GM12878 (cell line): ENCODE measurements around the gene MEN1. TPM values are rescaled to one million over a fixed set of nuclear protein-coding genes. Genes with fewer than 3 reads are reported as not detected.

Experiments used
- CREB1 ChIP-seq: IDR thresholded peaks from 2 replicates; pipeline ENCODE4 v1.6.1; 2012; ENCODE audit warnings: low read depth, mild to moderate bottlenecking, inconsistent platforms
- EED ChIP-seq: sonication (generic); IDR thresholded peaks from 2 replicates; pipeline ENCODE4 v1.6.1; 2016; ENCODE audit warnings: antibody characterized with exemption, low read depth
- IKZF1 ChIP-seq: fragments of 450-650 bp; conservative IDR thresholded peaks from 2 replicates; pipeline ENCODE4 v1.6.1; 2017; ENCODE audit warnings: antibody characterized with exemption, mild to moderate bottlenecking
- polyA plus RNA-seq, 11 experiments: library from polyadenylated mRNA; depleted of rRNA in 4 of 11; unstranded in 6 of 11; stranded (reverse) in 5 of 11; fragments of >200 nt; fragmentation: Nextera tagmentation in 4 of 11; fragmentation: Illumina TruSeq in 1 of 11; extraction: Ambion mirVana in 4 of 11; extraction: Trizol in 1 of 11; gene quantifications; 1 replicate in 1 of 11; 2 replicates in 10 of 11; pipeline versions ENCODE4 v1.2.1 to v1.2.3, GENCODE V29; 2011 to 2016; ENCODE audit warnings: inconsistent platforms in 2 of 11, missing spikeins in 2 of 11, low read depth in 1 of 11
- total RNA-seq, 4 experiments: library from RNA; depleted of rRNA in 3 of 4; stranded (reverse); fragments of >200 nt in 3 of 4; fragmentation: Illumina TruSeq in 1 of 4; extraction: Trizol in 1 of 4; gene quantifications; 2 replicates each; pipeline versions ENCODE4 v1.2.1 to v1.2.3, GENCODE V29; 2013 to 2021
- TF ChIP-seq, protein P1 (sequence below): fragments of 450-650 bp; IDR thresholded peaks from 2 replicates; pipeline ENCODE4 v1.6.1; 2017; ENCODE audit warnings: low read depth, mild to moderate bottlenecking, moderate library complexity
- TF ChIP-seq, protein P2 (sequence below): fragments of 450-650 bp; IDR thresholded peaks from 2 replicates; pipeline ENCODE4 v1.6.1; 2016; ENCODE audit warnings: mild to moderate bottlenecking, moderate library complexity, borderline replicate concordance
- TF ChIP-seq, protein P3 (sequence below), 3 experiments: IDR thresholded peaks in 2 of 3; conservative IDR thresholded peaks in 1 of 3; 2 replicates each; pipeline ENCODE4 v1.5.1; 2011; ENCODE audit warnings: low read depth in 3 of 3, low read length in 3 of 3, mild to moderate bottlenecking in 3 of 3, control low read depth in 2 of 3, moderate library complexity in 2 of 3, inconsistent platforms in 1 of 3, mixed read lengths in 1 of 3; ENCODE audit not compliant: control insufficient read depth in 2 of 3, insufficient read depth in 1 of 3; ENCODE audit errors: extremely low read depth in 1 of 3

Gene MEN1
- total and polyA plus RNA-seq, 10 of the 15 experiments (the other 5 are each of a cell fraction or from before 2014, with no cell fraction given) = 2.5 to 39.7 (median 20.7) TPM

DNA sequence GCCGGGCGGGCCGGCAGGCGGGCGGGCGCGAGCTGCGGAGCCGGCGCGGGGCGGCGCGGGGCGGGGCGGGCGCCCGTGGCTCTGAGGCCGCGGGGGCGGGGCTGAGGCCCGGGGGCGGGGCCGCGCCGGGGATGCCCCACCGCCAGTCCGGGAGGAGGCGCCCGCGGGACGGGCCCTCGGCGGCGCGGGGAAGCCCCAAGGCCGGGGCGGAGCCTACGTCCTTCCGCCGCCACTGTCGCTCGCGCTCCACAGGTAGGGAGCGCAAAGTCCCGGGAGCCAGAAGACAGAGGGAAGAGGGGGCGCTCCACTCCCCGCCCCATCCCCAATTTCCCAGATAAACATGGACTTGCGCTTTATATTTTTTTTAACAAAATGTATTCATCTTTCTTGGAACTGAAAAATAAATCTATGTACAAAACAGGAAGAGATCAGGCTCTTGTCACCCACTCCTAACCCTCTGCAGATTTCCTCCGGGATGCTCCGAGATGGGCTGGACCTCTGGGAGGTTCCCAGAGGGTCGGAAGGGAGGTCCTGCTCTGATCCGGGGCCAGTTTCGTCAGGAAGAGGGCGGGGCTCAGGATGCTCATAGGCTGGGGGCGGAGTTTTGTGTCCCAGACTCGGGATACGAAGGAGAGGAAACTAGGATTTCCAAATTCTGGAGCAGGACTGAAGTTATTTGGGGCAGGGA, 7.0 kb downstream of the MEN1 start, which contains the start of gene MAP4K2 (continued):
- TF ChIP-seq, protein P1, sequence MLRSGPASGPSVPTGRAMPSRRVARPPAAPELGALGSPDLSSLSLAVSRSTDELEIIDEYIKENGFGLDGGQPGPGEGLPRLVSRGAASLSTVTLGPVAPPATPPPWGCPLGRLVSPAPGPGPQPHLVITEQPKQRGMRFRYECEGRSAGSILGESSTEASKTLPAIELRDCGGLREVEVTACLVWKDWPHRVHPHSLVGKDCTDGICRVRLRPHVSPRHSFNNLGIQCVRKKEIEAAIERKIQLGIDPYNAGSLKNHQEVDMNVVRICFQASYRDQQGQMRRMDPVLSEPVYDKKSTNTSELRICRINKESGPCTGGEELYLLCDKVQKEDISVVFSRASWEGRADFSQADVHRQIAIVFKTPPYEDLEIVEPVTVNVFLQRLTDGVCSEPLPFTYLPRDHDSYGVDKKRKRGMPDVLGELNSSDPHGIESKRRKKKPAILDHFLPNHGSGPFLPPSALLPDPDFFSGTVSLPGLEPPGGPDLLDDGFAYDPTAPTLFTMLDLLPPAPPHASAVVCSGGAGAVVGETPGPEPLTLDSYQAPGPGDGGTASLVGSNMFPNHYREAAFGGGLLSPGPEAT = peak; percentile 72
- TF ChIP-seq, protein P2, sequence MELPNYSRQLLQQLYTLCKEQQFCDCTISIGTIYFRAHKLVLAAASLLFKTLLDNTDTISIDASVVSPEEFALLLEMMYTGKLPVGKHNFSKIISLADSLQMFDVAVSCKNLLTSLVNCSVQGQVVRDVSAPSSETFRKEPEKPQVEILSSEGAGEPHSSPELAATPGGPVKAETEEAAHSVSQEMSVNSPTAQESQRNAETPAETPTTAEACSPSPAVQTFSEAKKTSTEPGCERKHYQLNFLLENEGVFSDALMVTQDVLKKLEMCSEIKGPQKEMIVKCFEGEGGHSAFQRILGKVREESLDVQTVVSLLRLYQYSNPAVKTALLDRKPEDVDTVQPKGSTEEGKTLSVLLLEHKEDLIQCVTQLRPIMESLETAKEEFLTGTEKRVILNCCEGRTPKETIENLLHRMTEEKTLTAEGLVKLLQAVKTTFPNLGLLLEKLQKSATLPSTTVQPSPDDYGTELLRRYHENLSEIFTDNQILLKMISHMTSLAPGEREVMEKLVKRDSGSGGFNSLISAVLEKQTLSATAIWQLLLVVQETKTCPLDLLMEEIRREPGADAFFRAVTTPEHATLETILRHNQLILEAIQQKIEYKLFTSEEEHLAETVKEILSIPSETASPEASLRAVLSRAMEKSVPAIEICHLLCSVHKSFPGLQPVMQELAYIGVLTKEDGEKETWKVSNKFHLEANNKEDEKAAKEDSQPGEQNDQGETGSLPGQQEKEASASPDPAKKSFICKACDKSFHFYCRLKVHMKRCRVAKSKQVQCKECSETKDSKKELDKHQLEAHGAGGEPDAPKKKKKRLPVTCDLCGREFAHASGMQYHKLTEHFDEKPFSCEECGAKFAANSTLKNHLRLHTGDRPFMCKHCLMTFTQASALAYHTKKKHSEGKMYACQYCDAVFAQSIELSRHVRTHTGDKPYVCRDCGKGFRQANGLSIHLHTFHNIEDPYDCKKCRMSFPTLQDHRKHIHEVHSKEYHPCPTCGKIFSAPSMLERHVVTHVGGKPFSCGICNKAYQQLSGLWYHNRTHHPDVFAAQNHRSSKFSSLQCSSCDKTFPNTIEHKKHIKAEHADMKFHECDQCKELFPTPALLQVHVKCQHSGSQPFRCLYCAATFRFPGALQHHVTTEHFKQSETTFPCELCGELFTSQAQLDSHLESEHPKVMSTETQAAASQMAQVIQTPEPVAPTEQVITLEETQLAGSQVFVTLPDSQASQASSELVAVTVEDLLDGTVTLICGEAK = peak; percentile 31; the same call in 1 of the 2 replicates
- TF ChIP-seq EED (peak; percentile 56; the same call in 1 of the 2 replicates), IKZF1 (peak; percentile 73), CREB1 (peak; percentile 30; the same call in 1 of the 2 replicates)
- TF ChIP-seq, protein P3, sequence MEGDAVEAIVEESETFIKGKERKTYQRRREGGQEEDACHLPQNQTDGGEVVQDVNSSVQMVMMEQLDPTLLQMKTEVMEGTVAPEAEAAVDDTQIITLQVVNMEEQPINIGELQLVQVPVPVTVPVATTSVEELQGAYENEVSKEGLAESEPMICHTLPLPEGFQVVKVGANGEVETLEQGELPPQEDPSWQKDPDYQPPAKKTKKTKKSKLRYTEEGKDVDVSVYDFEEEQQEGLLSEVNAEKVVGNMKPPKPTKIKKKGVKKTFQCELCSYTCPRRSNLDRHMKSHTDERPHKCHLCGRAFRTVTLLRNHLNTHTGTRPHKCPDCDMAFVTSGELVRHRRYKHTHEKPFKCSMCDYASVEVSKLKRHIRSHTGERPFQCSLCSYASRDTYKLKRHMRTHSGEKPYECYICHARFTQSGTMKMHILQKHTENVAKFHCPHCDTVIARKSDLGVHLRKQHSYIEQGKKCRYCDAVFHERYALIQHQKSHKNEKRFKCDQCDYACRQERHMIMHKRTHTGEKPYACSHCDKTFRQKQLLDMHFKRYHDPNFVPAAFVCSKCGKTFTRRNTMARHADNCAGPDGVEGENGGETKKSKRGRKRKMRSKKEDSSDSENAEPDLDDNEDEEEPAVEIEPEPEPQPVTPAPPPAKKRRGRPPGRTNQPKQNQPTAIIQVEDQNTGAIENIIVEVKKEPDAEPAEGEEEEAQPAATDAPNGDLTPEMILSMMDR (IDR thresholded peaks at IDR 0.05 in 2 of 3, conservative IDR thresholded peaks at IDR 0.05 in 1 of 3; ENCODE audit: control insufficient read depth in 2 of 3, extremely low read depth in 1 of 3, insufficient read depth in 1 of 3, low read depth in 3 of 3, low read length in 3 of 3) = peak in 2 of 3 experiments; percentile 6 to 25; a peak in 2 of 6 replicates
